ENCODE results near the gene C1orf56. TPM values are rescaled to one million over a fixed set of nuclear protein-coding genes. Genes with fewer than 3 reads are reported as not detected.

The C1orf56 gene, protein sequence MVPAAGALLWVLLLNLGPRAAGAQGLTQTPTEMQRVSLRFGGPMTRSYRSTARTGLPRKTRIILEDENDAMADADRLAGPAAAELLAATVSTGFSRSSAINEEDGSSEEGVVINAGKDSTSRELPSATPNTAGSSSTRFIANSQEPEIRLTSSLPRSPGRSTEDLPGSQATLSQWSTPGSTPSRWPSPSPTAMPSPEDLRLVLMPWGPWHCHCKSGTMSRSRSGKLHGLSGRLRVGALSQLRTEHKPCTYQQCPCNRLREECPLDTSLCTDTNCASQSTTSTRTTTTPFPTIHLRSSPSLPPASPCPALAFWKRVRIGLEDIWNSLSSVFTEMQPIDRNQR
- 1 to 10 TPM; 1.3 to 1.5 TPM for total RNA-seq

DNA sequence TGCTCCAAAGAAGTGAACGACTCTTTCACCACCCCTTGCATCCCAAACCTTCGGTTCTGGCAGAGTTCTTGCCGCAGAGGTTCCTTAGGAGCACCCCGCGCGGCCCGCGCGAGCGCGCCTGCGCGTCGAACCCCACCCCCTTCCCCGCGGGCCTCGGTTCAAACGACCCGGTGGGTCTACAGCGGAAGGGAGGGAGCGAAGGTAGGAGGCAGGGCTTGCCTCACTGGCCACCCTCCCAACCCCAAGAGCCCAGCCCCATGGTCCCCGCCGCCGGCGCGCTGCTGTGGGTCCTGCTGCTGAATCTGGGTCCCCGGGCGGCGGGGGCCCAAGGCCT lies at the start of gene C1orf56:
TSS of gene C1orf56 (plus strand) at position 161 of the 334 bp plus-strand sequence. CDS start at position 258, 97 bp downstream.
- intact Hi-C loops (cut with DNase I, micrococcal nuclease), result no loop called here

DNA sequence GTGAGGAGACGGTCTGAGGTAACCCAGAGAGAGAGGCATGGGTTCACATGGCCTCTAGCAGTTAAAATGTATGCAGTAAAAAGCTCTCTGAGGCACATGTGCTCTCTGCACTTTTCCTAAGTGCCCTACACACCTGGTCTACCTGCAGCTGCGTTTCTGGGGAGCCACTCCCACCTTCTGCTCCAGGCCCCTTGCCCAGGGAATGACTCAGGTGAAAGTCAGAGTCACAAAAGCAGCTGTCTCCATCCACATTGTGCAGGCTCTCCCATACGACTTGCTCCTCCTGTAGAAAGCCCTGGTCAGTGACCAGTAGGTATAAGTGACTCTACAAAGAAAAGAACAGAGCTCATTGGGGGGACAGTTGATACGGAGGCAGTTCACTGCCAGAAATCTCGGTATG lies 49.6 kb upstream of the C1orf56 start:
- CTCF ChIA-PET, result interaction anchor here (0.6 to 8.0 kb wide), 4 partner anchors 8 to 433 kb away, joined by 3 to 90 read pairs (median 36); partner anchors contain the start of genes ANXA9 and MINDY1
- Mint-ChIP-seq H3K27me3 (no peaks in the 10 kb centered on the region), H3K4me3 (no peak overlapping the region)

More for the DNA sequence above, at the start of gene C1orf56:
- ATAC-seq (peak; percentile 55), DNase-seq (peak; percentile 70)
- Mint-ChIP-seq H3K9me3 (ENCODE audit: low read depth) (no peaks in the 10 kb centered on the region), H3K27me3 (no peaks in the 10 kb centered on the region), H3K4me1 (peaks cover 54% of the 10 kb centered on the region), H3K4me3 (peak within 1 kb of the TSS; percentile 84), H3K27ac (peak within 1 kb of the TSS; percentile 86), H3K36me3 (ENCODE audit: low read depth) (peaks cover 22% of the 10 kb centered on the region)
- ChIA-PET CTCF (interaction anchor here (0.8 to 3.2 kb wide), 16 partner anchors 8 to 84 kb away, joined by 3 to 34 read pairs (median 4); partner anchors contain the start of genes ANXA9, BNIPL, CDC42SE1 and MINDY1), POLR2A (interaction anchor here (0.9 to 1.9 kb wide), 4 partner anchors 10 to 234 kb away, joined by 3 to 6 read pairs (median 4); partner anchors contain the start of genes CDC42SE1, MLLT11 and TNFAIP8L2)

DNA sequence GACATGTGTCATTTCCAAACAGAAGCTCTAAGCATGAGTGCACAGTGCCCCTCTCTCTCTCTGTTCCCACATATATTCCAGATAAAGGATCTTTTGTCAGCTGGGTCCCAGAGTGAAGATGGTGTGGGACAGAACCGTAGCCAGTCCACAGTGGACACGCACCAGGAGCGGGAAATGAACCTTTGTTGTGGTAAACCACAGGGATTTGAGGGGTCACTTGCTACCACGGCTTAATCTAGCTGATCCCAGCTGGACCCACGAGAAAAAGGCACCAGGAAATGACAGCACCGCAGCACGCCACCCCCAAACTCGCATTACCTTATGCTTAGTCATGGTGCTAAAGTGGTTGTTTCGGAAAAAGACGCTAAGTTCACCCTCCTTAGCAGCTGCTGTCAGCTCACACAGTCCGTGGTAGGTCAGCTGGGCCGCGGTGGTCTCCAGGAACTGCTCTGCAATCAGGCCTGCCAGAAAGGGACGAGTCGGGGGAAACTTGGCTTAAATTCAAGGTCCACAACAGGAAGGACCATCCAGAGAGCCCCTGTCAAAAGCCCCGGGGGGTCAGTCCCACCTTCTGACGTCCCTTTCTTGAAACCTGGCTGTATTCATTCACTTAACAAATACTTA lies 48.4 kb upstream of the C1orf56 start:
- peak overlapping the region; percentile 55 for H3K27ac Mint-ChIP-seq
- peaks cover 17% of the 10 kb centered on the region for H3K36me3 Mint-ChIP-seq (ENCODE audit: low read depth)
- no peak overlapping the region for H3K4me3 Mint-ChIP-seq
- DNase-seq (peak; percentile 64), ATAC-seq (peak; percentile 77)
- CTCF ChIA-PET, result interaction anchor here (0.7 to 8.0 kb wide), 5 partner anchors 9 to 101 kb away, joined by 3 to 90 read pairs (median 4); partner anchors contain the start of gene ANXA9
- POLR2A ChIA-PET, result no interaction called here
- intact Hi-C loops (cut with DNase I, micrococcal nuclease), result loop anchor here in 1 of 2 experiments (5.0 kb wide), 2 partner anchors 537 to 742 kb away; partner anchors contain the start of gene CA14
- H3K27me3 Mint-ChIP-seq, result no peaks in the 10 kb centered on the region
- H3K4me1 Mint-ChIP-seq, result peaks cover 49% of the 10 kb centered on the region
- no peaks in the 10 kb centered on the region for H3K9me3 Mint-ChIP-seq (ENCODE audit: low read depth)

More for the DNA sequence above, 49.6 kb upstream of the C1orf56 start:
- POLR2A ChIA-PET, result no interaction called here
- peaks cover 17% of the 10 kb centered on the region for H3K36me3 Mint-ChIP-seq (ENCODE audit: low read depth)
- no peak for ATAC-seq
- intact Hi-C loops (cut with DNase I, micrococcal nuclease), result loop anchor here in 1 of 2 experiments (5.0 kb wide), 2 partner anchors 536 to 741 kb away; partner anchors contain the start of gene CA14
- H3K27ac Mint-ChIP-seq, result no peak overlapping the region
- peaks cover 37% of the 10 kb centered on the region for H3K4me1 Mint-ChIP-seq
- DNase-seq, result no peak
- H3K9me3 Mint-ChIP-seq (ENCODE audit: low read depth), result no peaks in the 10 kb centered on the region

DNA sequence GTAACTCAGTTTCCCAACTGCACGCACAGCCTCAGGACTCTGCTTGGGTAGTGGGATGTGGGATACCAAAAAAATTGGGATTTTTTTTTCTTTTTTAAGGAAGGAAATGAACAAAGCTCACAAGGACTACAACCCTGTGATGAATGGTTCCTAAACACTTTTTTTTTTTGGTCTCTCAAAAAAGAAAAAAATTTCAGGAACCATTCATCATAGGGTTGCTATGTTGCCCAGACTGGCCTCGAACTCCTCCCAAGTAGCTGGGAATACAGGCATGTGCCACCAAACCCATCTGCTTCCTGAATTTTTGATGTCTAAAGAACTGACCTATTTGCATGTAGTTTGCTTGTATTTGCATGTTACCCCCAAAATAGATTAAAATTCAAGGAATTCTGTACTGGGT lies 47.6 kb upstream of the C1orf56 start:
- no peak overlapping the region for H3K4me3 Mint-ChIP-seq
- peaks cover 54% of the 10 kb centered on the region for H3K4me1 Mint-ChIP-seq
- no peaks in the 10 kb centered on the region for H3K27me3 Mint-ChIP-seq
- H3K9me3 Mint-ChIP-seq (ENCODE audit: low read depth), result no peaks in the 10 kb centered on the region
- ChIA-PET CTCF (interaction anchor here (0.6 to 8.0 kb wide), 4 partner anchors 10 to 100 kb away, joined by 3 to 90 read pairs (median 4); partner anchors contain the start of gene ANXA9), POLR2A (no interaction called here)
- peaks cover 17% of the 10 kb centered on the region for H3K36me3 Mint-ChIP-seq (ENCODE audit: low read depth)
- ATAC-seq, result no peak
- no peak for DNase-seq
- intact Hi-C loops (cut with DNase I, micrococcal nuclease), result loop anchor here in 1 of 2 experiments (5.0 kb wide), 2 partner anchors 538 to 743 kb away; partner anchors contain the start of gene CA14
- H3K27ac Mint-ChIP-seq, result peak overlapping the region; percentile 47

DNA sequence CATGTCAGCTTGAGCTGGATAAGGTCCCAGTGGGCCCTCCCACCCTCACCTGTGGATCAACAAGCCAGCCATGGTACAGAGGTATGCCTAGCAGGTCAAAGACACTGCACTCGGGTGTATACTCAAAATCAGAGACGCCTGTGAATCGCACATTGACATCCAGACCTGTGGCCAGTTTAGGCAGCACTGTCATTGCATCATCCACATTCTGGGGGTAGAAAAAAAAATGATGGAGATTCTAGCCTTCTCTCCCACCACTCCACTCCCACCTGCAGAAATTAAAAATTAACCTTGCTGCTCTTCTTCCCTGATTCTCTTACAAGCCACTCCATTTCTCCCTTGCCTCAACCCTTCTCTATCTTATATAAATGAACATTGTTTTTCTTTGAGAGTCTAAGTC lies 47.1 kb upstream of the C1orf56 start:
- intact Hi-C loops (cut with DNase I, micrococcal nuclease), result no loop called here
- no peaks in the 10 kb centered on the region for H3K27me3 Mint-ChIP-seq
- H3K36me3 Mint-ChIP-seq (ENCODE audit: low read depth), result peaks cover 17% of the 10 kb centered on the region
- ATAC-seq (no peak), DNase-seq (no peak)
- ChIA-PET POLR2A (no interaction called here), CTCF (interaction anchor here (0.6 to 8.0 kb wide), 4 partner anchors 20 to 31 kb away, joined by 3 to 90 read pairs (median 19); partner anchors contain the start of gene ANXA9)
- H3K27ac Mint-ChIP-seq, result peak overlapping the region; percentile 47
- peaks cover 55% of the 10 kb centered on the region for H3K4me1 Mint-ChIP-seq
- no peaks in the 10 kb centered on the region for H3K9me3 Mint-ChIP-seq (ENCODE audit: low read depth)
- no peak overlapping the region for H3K4me3 Mint-ChIP-seq

DNA sequence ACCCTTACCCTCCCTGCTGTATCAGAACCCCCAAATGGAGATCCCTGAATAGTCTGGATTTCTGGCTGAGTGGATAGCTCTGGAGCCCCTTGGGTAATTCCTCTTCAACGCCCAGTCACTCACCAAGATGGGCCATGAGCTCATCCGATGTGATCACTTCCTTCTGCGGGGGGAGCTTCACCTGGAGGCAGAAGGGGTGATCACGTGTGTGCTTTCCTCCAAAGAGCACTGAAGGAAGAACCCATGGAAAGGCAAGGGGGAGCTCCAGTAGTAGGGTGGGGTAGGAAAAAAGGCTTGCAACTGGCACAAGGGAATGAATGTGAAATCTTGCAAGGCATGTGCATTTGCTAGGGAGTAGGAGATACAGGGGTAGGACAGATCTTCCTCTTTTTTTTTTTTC lies 45.9 kb upstream of the C1orf56 start:
- CTCF ChIA-PET, result interaction anchor here (0.7 to 3.4 kb wide), 6 partner anchors 22 to 515 kb away, joined by 3 to 35 read pairs (median 3); no protein-coding TSS in a partner anchor
- peaks cover 17% of the 10 kb centered on the region for H3K36me3 Mint-ChIP-seq (ENCODE audit: low read depth)
- no peak overlapping the region for H3K27ac Mint-ChIP-seq
- DNase-seq, result no peak
- POLR2A ChIA-PET, result interaction anchor here (0.6 to 1.0 kb wide), 4 partner anchors 31 to 265 kb away, joined by 3 to 5 read pairs (median 3); no protein-coding TSS in a partner anchor
- no peak for ATAC-seq
- peaks cover 61% of the 10 kb centered on the region for H3K4me1 Mint-ChIP-seq
- intact Hi-C loops (cut with DNase I, micrococcal nuclease), result no loop called here
- H3K9me3 Mint-ChIP-seq (ENCODE audit: low read depth), result no peaks in the 10 kb centered on the region
- no peaks in the 10 kb centered on the region for H3K27me3 Mint-ChIP-seq
- no peak overlapping the region for H3K4me3 Mint-ChIP-seq

DNA sequence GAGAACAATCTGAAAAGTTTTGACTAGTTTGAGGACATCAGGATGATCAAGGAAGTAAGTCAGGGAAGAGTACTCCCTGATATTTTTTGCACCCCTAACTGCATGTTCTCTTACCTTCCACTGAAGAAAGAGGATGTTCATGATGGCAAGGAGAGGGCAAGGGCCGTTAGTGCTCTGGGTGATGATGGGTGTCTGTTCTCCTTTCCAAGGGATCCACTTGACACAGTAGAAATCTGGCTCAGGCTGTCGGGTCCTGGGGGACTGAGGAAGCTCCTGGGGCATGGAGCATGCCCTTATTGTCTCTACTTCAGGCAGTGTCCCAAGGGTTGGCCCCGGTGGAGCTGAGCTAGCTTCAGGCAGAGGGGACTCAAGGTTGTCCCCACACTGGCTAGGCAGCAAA lies 45.5 kb upstream of the C1orf56 start:
- Mint-ChIP-seq H3K36me3 (ENCODE audit: low read depth) (peaks cover 14% of the 10 kb centered on the region), H3K9me3 (ENCODE audit: low read depth) (no peaks in the 10 kb centered on the region), H3K27me3 (no peaks in the 10 kb centered on the region), H3K4me1 (peaks cover 66% of the 10 kb centered on the region), H3K4me3 (no peak overlapping the region), H3K27ac (no peak overlapping the region)
- intact Hi-C loops (cut with DNase I, micrococcal nuclease), result no loop called here
- CTCF ChIA-PET, result interaction anchor here (1.0 to 3.4 kb wide), 4 partner anchors 22 to 515 kb away, joined by 3 to 35 read pairs (median 4); no protein-coding TSS in a partner anchor
- ATAC-seq, result no peak
- POLR2A ChIA-PET, result interaction anchor here (0.6 to 1.0 kb wide), 3 partner anchors 32 to 265 kb away, joined by 3 to 5 read pairs (median 3); no protein-coding TSS in a partner anchor
- DNase-seq, result no peak

DNA sequence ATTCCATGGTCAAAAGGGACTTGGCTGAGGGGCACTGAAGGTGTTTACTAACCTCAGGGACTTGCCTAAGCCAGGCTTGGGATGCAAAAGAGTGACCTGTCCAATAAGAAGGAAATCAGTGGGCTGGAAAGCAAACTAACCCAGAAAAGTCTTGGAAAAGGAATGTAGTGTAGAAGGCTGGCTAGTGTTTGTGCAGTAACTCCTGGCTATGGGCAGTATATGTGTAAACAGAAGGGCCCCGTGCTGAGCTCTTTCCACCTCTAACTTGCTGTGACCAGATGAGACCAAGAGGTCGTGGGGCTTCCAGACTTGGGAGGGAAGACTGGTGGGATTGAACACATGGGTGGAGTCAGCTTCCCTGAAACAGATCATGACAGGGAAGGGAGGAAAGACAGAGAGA lies 44.9 kb upstream of the C1orf56 start:
- H3K9me3 Mint-ChIP-seq (ENCODE audit: low read depth), result no peaks in the 10 kb centered on the region
- DNase-seq, result no peak
- POLR2A ChIA-PET, result no interaction called here
- peak overlapping the region; percentile 90 for H3K4me3 Mint-ChIP-seq
- H3K36me3 Mint-ChIP-seq (ENCODE audit: low read depth), result peaks cover 13% of the 10 kb centered on the region
- H3K27me3 Mint-ChIP-seq, result no peaks in the 10 kb centered on the region
- H3K4me1 Mint-ChIP-seq, result peaks cover 71% of the 10 kb centered on the region
- CTCF ChIA-PET, result interaction anchor here (3.4 kb wide), 1 partner anchor 23 kb away, joined by 35 read pairs; no protein-coding TSS in a partner anchor
- intact Hi-C loops (cut with DNase I, micrococcal nuclease), result no loop called here
- no peak for ATAC-seq
- peak overlapping the region; percentile 83 for H3K27ac Mint-ChIP-seq

DNA sequence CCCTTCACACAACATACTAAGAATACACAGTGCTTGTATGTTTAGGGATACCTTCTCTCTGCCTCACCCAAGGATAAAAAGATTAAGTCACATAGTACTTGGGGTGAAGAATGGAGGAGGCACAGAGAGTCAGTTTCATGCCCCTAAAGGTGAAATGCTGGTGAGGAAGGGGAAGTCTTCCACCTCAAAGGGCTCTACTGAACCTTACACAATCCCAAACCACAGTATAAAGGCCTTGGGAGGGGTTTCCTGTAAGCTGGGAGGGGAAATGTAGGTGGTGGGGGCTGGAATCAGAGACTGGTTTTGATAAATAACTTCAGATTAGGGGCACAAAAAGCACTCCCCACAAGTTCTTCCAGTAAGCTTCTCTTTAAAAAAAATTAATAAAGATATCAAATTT lies 44.4 kb upstream of the C1orf56 start:
- no peaks in the 10 kb centered on the region for H3K27me3 Mint-ChIP-seq
- POLR2A ChIA-PET, result no interaction called here
- H3K4me3 Mint-ChIP-seq, result peak overlapping the region; percentile 90
- H3K4me1 Mint-ChIP-seq, result peaks cover 75% of the 10 kb centered on the region
- H3K36me3 Mint-ChIP-seq (ENCODE audit: low read depth), result peaks cover 13% of the 10 kb centered on the region
- intact Hi-C loops (cut with DNase I, micrococcal nuclease), result no loop called here
- CTCF ChIA-PET, result interaction anchor here (0.7 to 3.4 kb wide), 3 partner anchors 8 to 97 kb away, joined by 3 to 35 read pairs (median 3); no protein-coding TSS in a partner anchor
- ATAC-seq (no peak), DNase-seq (no peak)
- no peaks in the 10 kb centered on the region for H3K9me3 Mint-ChIP-seq (ENCODE audit: low read depth)
- peak overlapping the region; percentile 83 for H3K27ac Mint-ChIP-seq

DNA sequence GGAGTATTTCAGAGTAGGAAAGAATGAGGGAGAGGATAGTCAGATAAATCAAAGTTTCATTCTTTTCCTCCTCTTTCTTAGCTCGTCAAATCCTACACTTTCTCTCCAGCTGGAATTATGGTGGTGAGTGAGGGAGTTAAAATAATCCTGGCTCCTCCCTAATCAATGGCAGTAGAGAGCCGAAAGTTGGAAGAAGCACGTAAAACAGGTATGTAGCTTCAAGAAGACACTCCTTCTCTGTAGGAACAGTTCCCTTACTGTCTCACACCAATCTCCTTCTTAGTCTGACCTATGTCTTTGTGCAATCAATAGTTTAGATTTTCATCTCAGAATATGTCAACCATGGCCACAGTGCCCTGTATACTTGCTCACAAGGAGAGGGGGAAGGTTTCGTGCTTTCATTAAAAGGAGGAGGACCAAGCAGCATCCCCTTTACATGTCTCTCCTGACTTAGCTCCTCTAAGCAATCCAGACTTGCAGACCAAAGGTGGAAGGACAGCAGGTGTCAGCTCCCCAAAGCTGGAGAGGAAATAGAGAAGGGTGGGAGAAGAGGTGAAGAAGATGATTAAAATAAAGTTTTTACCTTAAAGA lies 41.7 kb upstream of the C1orf56 start:
- peaks cover 74% of the 10 kb centered on the region for H3K4me1 Mint-ChIP-seq
- no peaks in the 10 kb centered on the region for H3K9me3 Mint-ChIP-seq (ENCODE audit: low read depth)
- ChIA-PET CTCF (interaction anchor here (0.6 to 3.9 kb wide), 31 partner anchors 10 to 773 kb away, joined by 3 to 68 read pairs (median 4); partner anchors contain the start of genes ANXA9, C1orf56, CERS2 and CTSS), POLR2A (interaction anchor here (0.6 to 1.7 kb wide), 5 partner anchors 28 to 433 kb away, joined by 3 to 9 read pairs (median 5); partner anchors contain the start of genes CERS2, ENSA and ZNF687)
- no peaks in the 10 kb centered on the region for H3K27me3 Mint-ChIP-seq
- ATAC-seq, result no peak
- intact Hi-C loops (cut with DNase I, micrococcal nuclease), result loop anchor here (1.0 to 5.0 kb wide), 2 partner anchors 27 to 151 kb away; partner anchors contain the start of gene TNFAIP8L2 (in 1 of the 2)
- H3K27ac Mint-ChIP-seq, result peak overlapping the region; percentile 96
- DNase-seq, result no peak
- H3K36me3 Mint-ChIP-seq (ENCODE audit: low read depth), result peaks cover 6% of the 10 kb centered on the region
- peak overlapping the region; percentile 90 for H3K4me3 Mint-ChIP-seq

All from activated CD4-positive, alpha-beta T cell treated with anti-CD3 and anti-CD28 coated beads for 36 hours (primary cell).